22Rv1 (cell line): ENCODE data around the gene EPHB1.

Experiments
- ZFX ChIP-seq: fragments of 450-650 bp; IDR thresholded peaks from 2 replicates; pipeline ENCODE4 v1.6.1; 2017; ENCODE audit warnings: antibody characterized with exemption, borderline replicate concordance
- TF ChIP-seq, protein P1 (sequence below): fragments of 450-650 bp; IDR thresholded peaks from 2 replicates; pipeline ENCODE4 v1.5.1; 2017; ENCODE audit warnings: mild to moderate bottlenecking

DNA sequence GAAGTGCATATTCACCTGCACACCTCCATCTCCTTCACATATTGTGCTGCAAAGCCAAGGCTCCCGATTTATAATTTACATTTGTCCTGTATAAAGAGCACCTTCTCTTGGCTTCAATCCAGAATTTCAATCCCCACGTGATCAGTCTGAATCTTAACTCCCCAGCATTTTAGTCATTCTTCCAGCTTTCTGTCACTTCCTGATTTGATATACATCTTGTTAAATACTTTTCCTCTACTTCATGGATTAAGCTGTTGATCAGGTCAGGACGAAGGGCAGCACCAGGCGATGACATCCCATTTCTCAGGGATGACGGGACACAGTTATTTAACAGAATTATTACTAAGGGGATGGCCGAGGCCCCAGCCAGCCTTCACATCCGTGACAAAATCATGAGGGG, 212.5 kb downstream of the EPHB1 start:
- TF ChIP-seq, protein P1, sequence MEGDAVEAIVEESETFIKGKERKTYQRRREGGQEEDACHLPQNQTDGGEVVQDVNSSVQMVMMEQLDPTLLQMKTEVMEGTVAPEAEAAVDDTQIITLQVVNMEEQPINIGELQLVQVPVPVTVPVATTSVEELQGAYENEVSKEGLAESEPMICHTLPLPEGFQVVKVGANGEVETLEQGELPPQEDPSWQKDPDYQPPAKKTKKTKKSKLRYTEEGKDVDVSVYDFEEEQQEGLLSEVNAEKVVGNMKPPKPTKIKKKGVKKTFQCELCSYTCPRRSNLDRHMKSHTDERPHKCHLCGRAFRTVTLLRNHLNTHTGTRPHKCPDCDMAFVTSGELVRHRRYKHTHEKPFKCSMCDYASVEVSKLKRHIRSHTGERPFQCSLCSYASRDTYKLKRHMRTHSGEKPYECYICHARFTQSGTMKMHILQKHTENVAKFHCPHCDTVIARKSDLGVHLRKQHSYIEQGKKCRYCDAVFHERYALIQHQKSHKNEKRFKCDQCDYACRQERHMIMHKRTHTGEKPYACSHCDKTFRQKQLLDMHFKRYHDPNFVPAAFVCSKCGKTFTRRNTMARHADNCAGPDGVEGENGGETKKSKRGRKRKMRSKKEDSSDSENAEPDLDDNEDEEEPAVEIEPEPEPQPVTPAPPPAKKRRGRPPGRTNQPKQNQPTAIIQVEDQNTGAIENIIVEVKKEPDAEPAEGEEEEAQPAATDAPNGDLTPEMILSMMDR = no peak
- no peak for TF ChIP-seq ZFX
